Measurements from ENCODE around the gene HOXA7.

Gene HOXA7

GRCh38 chr7:27166531-27167505 is 10.3 kb upstream of the HOXA7 start:
- Histone ChIP-seq H3K4me3 (ENCODE audit: extremely low read depth, insufficient read depth, low read length, poor library complexity, severe bottlenecking) (peak overlapping the region; percentile 11), H3K36me3 (ENCODE audit: control insufficient read depth, insufficient read depth, low read length) (no peaks in the 10 kb centered on the region), H3K4me1 (ENCODE audit: control insufficient read depth, insufficient read depth, low read length, poor library complexity, severe bottlenecking) (peaks cover 2% of the 10 kb centered on the region), H3K27ac (ENCODE audit: low read depth, low read length, severe bottlenecking) (peak overlapping the region; percentile 16), H3K9me3 (ENCODE audit: control insufficient read depth, low read length) (no peaks in the 10 kb centered on the region)
- WGBS, 2 experiments (ENCODE audit: insufficient coverage in 2 of 2) = 3 to 6% methylated on average over 37 to 48 of the region's 50 CpGs

- H3K27ac ChIP-seq (ENCODE audit: low read depth, low read length, severe bottlenecking) = peak overlapping the region; percentile 29
- H3K36me3 ChIP-seq (ENCODE audit: control insufficient read depth, insufficient read depth, low read length) = no peaks in the 10 kb centered on the region
- peak overlapping the region; percentile 24 for H3K4me3 ChIP-seq (ENCODE audit: extremely low read depth, insufficient read depth, low read length, poor library complexity, severe bottlenecking)
- H3K9me3 ChIP-seq (ENCODE audit: control insufficient read depth, low read length) = no peaks in the 10 kb centered on the region
- H3K4me1 ChIP-seq (ENCODE audit: control insufficient read depth, insufficient read depth, low read length, poor library complexity, severe bottlenecking) = peaks cover 6% of the 10 kb centered on the region
- 5 to 8% methylated on average over 27 to 46 of the region's 46 CpGs for WGBS, 2 experiments (ENCODE audit: insufficient coverage in 2 of 2)
Measured at GRCh38 chr7:27165996-27166530, 9.6 kb upstream of the HOXA7 start.

GRCh38 chr7:27165089-27165995 is 8.9 kb upstream of the HOXA7 start, which contains the start of gene HOXA9:
TSS of gene HOXA9 (minus strand) at chr7:27165537. CDS start at chr7:27165457, 80 bp downstream.
- WGBS, 2 experiments (ENCODE audit: insufficient coverage in 2 of 2) = 8 to 9% methylated on average over 55 to 63 of the region's 82 CpGs
- H3K4me3 ChIP-seq (ENCODE audit: extremely low read depth, insufficient read depth, low read length, poor library complexity, severe bottlenecking) = peak within 1 kb of the TSS; percentile 24
- peak within 1 kb of the TSS; percentile 29 for H3K27ac ChIP-seq (ENCODE audit: low read depth, low read length, severe bottlenecking)
- H3K9me3 ChIP-seq (ENCODE audit: control insufficient read depth, low read length) = no peaks in the 10 kb centered on the region
- H3K4me1 ChIP-seq (ENCODE audit: control insufficient read depth, insufficient read depth, low read length, poor library complexity, severe bottlenecking) = peaks cover 7% of the 10 kb centered on the region
- no peaks in the 10 kb centered on the region for H3K36me3 ChIP-seq (ENCODE audit: control insufficient read depth, insufficient read depth, low read length)

GRCh38 chr7:27164367-27165088 is 8.1 kb upstream of the HOXA7 start:
- H3K9me3 ChIP-seq (ENCODE audit: control insufficient read depth, low read length) = no peaks in the 10 kb centered on the region
- WGBS, 2 experiments (ENCODE audit: insufficient coverage in 2 of 2) = 1 to 2% methylated on average over 44 of the region's 47 CpGs
- H3K4me3 ChIP-seq (ENCODE audit: extremely low read depth, insufficient read depth, low read length, poor library complexity, severe bottlenecking) = peak overlapping the region; percentile 24
- H3K36me3 ChIP-seq (ENCODE audit: control insufficient read depth, insufficient read depth, low read length) = no peaks in the 10 kb centered on the region
- H3K4me1 ChIP-seq (ENCODE audit: control insufficient read depth, insufficient read depth, low read length, poor library complexity, severe bottlenecking) = peaks cover 7% of the 10 kb centered on the region
- no peak overlapping the region for H3K27ac ChIP-seq (ENCODE audit: low read depth, low read length, severe bottlenecking)

- Histone ChIP-seq H3K9me3 (ENCODE audit: control insufficient read depth, low read length) (no peaks in the 10 kb centered on the region), H3K36me3 (ENCODE audit: control insufficient read depth, insufficient read depth, low read length) (no peaks in the 10 kb centered on the region), H3K4me3 (ENCODE audit: extremely low read depth, insufficient read depth, low read length, poor library complexity, severe bottlenecking) (peak overlapping the region; percentile 24), H3K4me1 (ENCODE audit: control insufficient read depth, insufficient read depth, low read length, poor library complexity, severe bottlenecking) (peaks cover 7% of the 10 kb centered on the region), H3K27ac (ENCODE audit: low read depth, low read length, severe bottlenecking) (no peak overlapping the region)
- 4 to 9% methylated on average over 9 to 10 of the region's 12 CpGs for WGBS, 2 experiments (ENCODE audit: insufficient coverage in 2 of 2)
Measured at GRCh38 chr7:27164045-27164366, 7.5 kb upstream of the HOXA7 start.

GRCh38 chr7:27163288-27164044 is 7.0 kb upstream of the HOXA7 start:
- no peaks in the 10 kb centered on the region for H3K36me3 ChIP-seq (ENCODE audit: control insufficient read depth, insufficient read depth, low read length)
- WGBS, 2 experiments (ENCODE audit: insufficient coverage in 2 of 2) = 16 to 17% methylated on average over 18 of the region's 24 CpGs
- H3K9me3 ChIP-seq (ENCODE audit: control insufficient read depth, low read length) = no peaks in the 10 kb centered on the region
- no peak overlapping the region for H3K27ac ChIP-seq (ENCODE audit: low read depth, low read length, severe bottlenecking)
- peak overlapping the region; percentile 24 for H3K4me3 ChIP-seq (ENCODE audit: extremely low read depth, insufficient read depth, low read length, poor library complexity, severe bottlenecking)
- peaks cover 7% of the 10 kb centered on the region for H3K4me1 ChIP-seq (ENCODE audit: control insufficient read depth, insufficient read depth, low read length, poor library complexity, severe bottlenecking)

- 60 to 75% methylated on average over 1 of the region's 7 CpGs for WGBS, 2 experiments (ENCODE audit: insufficient coverage in 2 of 2)
- no peaks in the 10 kb centered on the region for H3K9me3 ChIP-seq (ENCODE audit: control insufficient read depth, low read length)
- no peaks in the 10 kb centered on the region for H3K36me3 ChIP-seq (ENCODE audit: control insufficient read depth, insufficient read depth, low read length)
- peaks cover 7% of the 10 kb centered on the region for H3K4me1 ChIP-seq (ENCODE audit: control insufficient read depth, insufficient read depth, low read length, poor library complexity, severe bottlenecking)
- peak overlapping the region; percentile 24 for H3K4me3 ChIP-seq (ENCODE audit: extremely low read depth, insufficient read depth, low read length, poor library complexity, severe bottlenecking)
- H3K27ac ChIP-seq (ENCODE audit: low read depth, low read length, severe bottlenecking) = no peak overlapping the region
Measured at GRCh38 chr7:27162561-27163287, 6.2 kb upstream of the HOXA7 start.

GRCh38 chr7:27161721-27162560 is 5.5 kb upstream of the HOXA7 start:
- 12 to 17% methylated on average over 20 of the region's 30 CpGs for WGBS, 2 experiments (ENCODE audit: insufficient coverage in 2 of 2)
- peak overlapping the region; percentile 12 for H3K4me3 ChIP-seq (ENCODE audit: extremely low read depth, insufficient read depth, low read length, poor library complexity, severe bottlenecking)
- peaks cover 7% of the 10 kb centered on the region for H3K4me1 ChIP-seq (ENCODE audit: control insufficient read depth, insufficient read depth, low read length, poor library complexity, severe bottlenecking)
- H3K9me3 ChIP-seq (ENCODE audit: control insufficient read depth, low read length) = no peaks in the 10 kb centered on the region
- H3K27ac ChIP-seq (ENCODE audit: low read depth, low read length, severe bottlenecking) = peak overlapping the region; percentile 33
- H3K36me3 ChIP-seq (ENCODE audit: control insufficient read depth, insufficient read depth, low read length) = no peaks in the 10 kb centered on the region

Measured in mesodermal cell (in vitro differentiated cells).